K562 (cell line): Measurements from ENCODE around the gene WDHD1. TPM values are rescaled to one million over a fixed set of nuclear protein-coding genes. Genes with fewer than 3 reads are reported as not detected.

Experiments used
- ATAC-seq: fragments of 200-7000 bp; cut with Tn5 transposase; 3 replicates; pipeline ENCODE4 v1.9.1; 2020; ENCODE audit warnings: moderate library complexity
- BruUV-seq: library from RNA; stranded (reverse); fragments of 400-500 nt; replicated peaks from 2 replicates; lab custom pipeline; 2021; lab: Mats Ljungman, UMichigan
- CTCF ChIA-PET: fragments of 300-600 bp; formaldehyde crosslinking; extraction: SDS; loops from one replicate; lab custom pipeline; 2021; ENCODE audit warnings: low intra/inter-chr PET ratio; lab: Yijun Ruan, JAX
- POLR2A ChIA-PET: fragments of 300-600, 350-650 bp; sonication (Branson Sonifier 250); formaldehyde crosslinking; extraction: SDS; loops from one replicate; lab custom pipeline; 2021; ENCODE audit warnings: antibody characterized with exemption, inconsistent platforms; lab: Yijun Ruan, JAX
- DNase-seq, 4 experiments: peaks; one replicate each; pipeline versions ENCODE4 v3.0.0 to v3.0.0-alpha.2; 2011 to 2018; ENCODE audit warnings: low spot score in 3 of 4, mixed read lengths in 3 of 4; ENCODE audit errors: extremely low read depth in 1 of 4
- FAIRE-seq: peaks from 2 replicates; lab custom pipeline; 2011; peaks lifted over from hg19 to GRCh38; lab: Jason Lieb, UNC
- H2AFZ ChIP-seq: 2 replicates; pipeline ENCODE4 v1.6.0; 2011; ENCODE audit warnings: low read depth, low read length, control low read depth, inconsistent platforms
- H3K27ac ChIP-seq: fragments of 200-600 bp; 3 replicates; pipeline ENCODE4 v1.8.0; 2011; ENCODE audit warnings: low read depth, mild to moderate bottlenecking, control low read depth, inconsistent platforms, low read length, moderate library complexity, mixed read lengths; ENCODE audit errors: extremely low read depth
- H3K27me3 ChIP-seq, 2 experiments: fragments of 300-600 bp in 1 of 2; 2 replicates in 1 of 2; 3 replicates in 1 of 2; pipeline versions ENCODE4 v1.6.0 to v1.8.0; 2011; ENCODE audit warnings: inconsistent platforms in 2 of 2, low read length in 2 of 2, mild to moderate bottlenecking in 1 of 2, mixed read lengths in 1 of 2, moderate library complexity in 1 of 2; ENCODE audit not compliant: control insufficient read depth in 2 of 2, insufficient read depth in 2 of 2
- H3K36me3 ChIP-seq: fragments of 300-600 bp; 3 replicates; pipeline ENCODE4 v1.8.0; 2011; ENCODE audit warnings: mild to moderate bottlenecking, low read length, inconsistent platforms; ENCODE audit not compliant: control insufficient read depth, insufficient read depth
- H3K4me1 ChIP-seq, 2 experiments: fragments of 200-600 bp in 1 of 2; replicated peaks in 1 of 2; 2 replicates in 1 of 2; 3 replicates in 1 of 2; pipeline versions ENCODE4 v1.5.1 to v1.8.0; 2011; ENCODE audit warnings: inconsistent platforms in 2 of 2, low read length in 2 of 2, mild to moderate bottlenecking in 1 of 2, mixed read lengths in 1 of 2, moderate library complexity in 1 of 2; ENCODE audit not compliant: control insufficient read depth in 2 of 2, insufficient read depth in 2 of 2
- H3K4me2 ChIP-seq: 2 replicates; pipeline ENCODE4 v1.6.1; 2011; ENCODE audit warnings: low read length, control low read depth, inconsistent platforms, mixed read lengths; ENCODE audit not compliant: insufficient read depth
- H3K4me3 ChIP-seq: fragments of 200-600 bp; sonication (generic), shearing (Covaris generic); 2 replicates; pipeline ENCODE4 v1.5.1; 2016; ENCODE audit warnings: control low read depth, inconsistent platforms
- H3K79me2 ChIP-seq: fragments of 200-600 bp; 3 replicates; pipeline ENCODE4 v1.8.0; 2011; ENCODE audit warnings: low read length, inconsistent platforms; ENCODE audit not compliant: control insufficient read depth, insufficient read depth
- H3K9ac ChIP-seq, 2 experiments: 2 replicates each; pipeline versions ENCODE4 v1.6.0 to v1.6.1; 2011; ENCODE audit warnings: low read depth in 2 of 2, low read length in 2 of 2, control low read depth in 1 of 2, inconsistent platforms in 1 of 2, mild to moderate bottlenecking in 1 of 2, mixed read lengths in 1 of 2; ENCODE audit not compliant: insufficient read depth in 1 of 2
- H3K9me1 ChIP-seq: one replicate; pipeline ENCODE4 v1.6.0; 2011; ENCODE audit warnings: inconsistent platforms, mild to moderate bottlenecking, low read length, moderate library complexity; ENCODE audit not compliant: control insufficient read depth, insufficient read depth
- H3K9me3 ChIP-seq: replicated peaks from 2 replicates; pipeline ENCODE4 v1.5.1; 2011; ENCODE audit warnings: low read depth, low read length, inconsistent platforms; ENCODE audit not compliant: control insufficient read depth, insufficient read depth
- H4K20me1 ChIP-seq: replicated peaks from 2 replicates; pipeline ENCODE4 v1.6.1; 2011; ENCODE audit warnings: low read length, inconsistent platforms, mixed read lengths; ENCODE audit not compliant: control insufficient read depth, insufficient read depth
- ARID1B ChIP-seq: fragments of 450-650 bp; IDR thresholded peaks from 2 replicates; pipeline ENCODE4 v1.6.1; 2016; ENCODE audit warnings: antibody characterized with exemption, mild to moderate bottlenecking, inconsistent platforms
- CBX5 ChIP-seq: IDR thresholded peaks from 2 replicates; pipeline ENCODE4 v1.6.1; 2014; ENCODE audit warnings: low read depth, borderline replicate concordance
- CXXC5 ChIP-seq: fragments of 250-450 bp; sonication (Bioruptor Pico); IDR thresholded peaks from 2 replicates; pipeline ENCODE4 v1.8.0; 2022; ENCODE audit warnings: inconsistent platforms, mild to moderate bottlenecking, moderate library complexity
- DMBX1 ChIP-seq: fragments of 250-450 bp; sonication (Bioruptor Pico); IDR thresholded peaks from 2 replicates; pipeline ENCODE4 v1.8.0; 2022; ENCODE audit warnings: inconsistent platforms, mild to moderate bottlenecking, moderate library complexity, borderline replicate concordance
- GABPB2 ChIP-seq: fragments of 250-450 bp; sonication (Bioruptor Pico); conservative IDR thresholded peaks from 2 replicates; pipeline ENCODE4 v1.5.1; 2021; ENCODE audit warnings: mild to moderate bottlenecking
- HMBOX1 ChIP-seq: sonication (generic); IDR thresholded peaks from 2 replicates; pipeline ENCODE4 v1.6.1; 2016
- NFIC ChIP-seq: fragments of 450-650 bp; IDR thresholded peaks from 2 replicates; pipeline ENCODE4 v1.6.1; 2017; ENCODE audit warnings: mild to moderate bottlenecking, inconsistent platforms
- PML ChIP-seq: IDR thresholded peaks from 2 replicates; pipeline ENCODE4 v1.6.1; 2012; ENCODE audit warnings: low read length, inconsistent platforms
- ZNF384 ChIP-seq: IDR thresholded peaks from 2 replicates; pipeline ENCODE4 v1.6.1; 2012; ENCODE audit warnings: low read depth, low read length, improper control_type of control experiment
- WGBS: fragments of 100-300 bp; shearing (Covaris generic); methylation state at CpG from one replicate; pipeline ENCODE4 v1.1.6; 2016; ENCODE audit warnings: low coverage, mixed read lengths; ENCODE audit not compliant: insufficient coverage; ENCODE audit errors: missing lambda C conversion rate; 5-methylcytosine and 5-hydroxymethylcytosine counted together
- in situ Hi-C: fragments of 300-500 bp; cut with MboI; formaldehyde crosslinking; loops from 4 replicates; pipeline ENCODE4 v1.15.0; 2018; ENCODE audit warnings: inconsistent platforms, mixed read lengths
- intact Hi-C: fragments of 100-400 bp; cut with micrococcal nuclease; formaldehyde crosslinking; loops from 2 replicates; pipeline ENCODE4 v1.14.2; 2022
- polyA plus RNA-seq, 8 experiments: library from polyadenylated mRNA; depleted of rRNA in 4 of 8; stranded (reverse) in 5 of 8; unstranded in 3 of 8; fragments of >200 nt; fragmentation: Nextera tagmentation in 2 of 8; fragmentation: Illumina TruSeq in 1 of 8; extraction: Ambion mirVana in 2 of 8; extraction: Trizol in 1 of 8; gene quantifications; 2 replicates each; pipeline versions ENCODE4 v1.2.1 to v1.2.3, GENCODE V29; 2011 to 2014; ENCODE audit warnings: inconsistent platforms in 1 of 8, missing spikeins in 1 of 8
- total RNA-seq, 7 experiments: library from RNA; depleted of rRNA in 6 of 7; stranded (reverse); fragments of >200 nt in 6 of 7; fragmentation: Illumina TruSeq in 2 of 7; extraction: Trizol in 2 of 7; gene quantifications; 2 replicates each; pipeline versions ENCODE4 v1.2.1 to v1.2.3, GENCODE V29; 2011 to 2021; ENCODE audit warnings: low replicate concordance in 1 of 7

The WDHD1 gene
- total and polyA plus RNA-seq, 9 of the 15 experiments (the other 6 are each of a cell fraction or from before 2014, with no cell fraction given): 11.7 to 39.1 (median 30.0) TPM

- no peak overlapping the region for H3K27ac ChIP-seq
These were observed 45.2 kb upstream of the WDHD1 start for GRCh38 chr14:55071870-55072640.

More at GRCh38 chr14:55071870-55072640, 45.2 kb upstream of the WDHD1 start:
- Histone ChIP-seq H3K9me1 (no peaks in the 10 kb centered on the region), H3K4me1 (peaks cover 4 to 13% of the 10 kb centered on the region in 2 experiments; a peak in 1 of 5 replicates), H3K4me3 (no peak overlapping the region), H3K79me2 (no peaks in the 10 kb centered on the region), H3K4me2 (no peak overlapping the region), H3K9me3 (no peaks in the 10 kb centered on the region), H3K27me3 (no peaks in the 10 kb centered on the region), H3K9ac (no peak overlapping the region), H3K36me3 (no peaks in the 10 kb centered on the region), H4K20me1 (no peaks in the 10 kb centered on the region), H2AFZ (no peak overlapping the region)
- no peak for FAIRE-seq
- ChIA-PET CTCF (no interaction called here), POLR2A (interaction anchor here (0.6 to 0.9 kb wide), 3 partner anchors 19 to 84 kb away, joined by 3 to 4 read pairs (median 3); no protein-coding TSS in a partner anchor)
- in situ Hi-C loops (no loop called here), intact Hi-C loops (no loop called here)
- BruUV-seq: no TSS peak
- TF ChIP-seq PML (no peak), CBX5 (no peak), ZNF384 (no peak), CXXC5 (CRISPR knock-in tag) (no peak), HMBOX1 (no peak), DMBX1 (CRISPR knock-in tag) (no peak), ARID1B (no peak), NFIC (no peak), GABPB2 (CRISPR knock-in tag) (no peak)
- ATAC-seq: no peak
- WGBS: 52% methylated on average over 10 of the region's 10 CpGs
- DNase-seq: no peak
